WI38 (cell line): Measurements from ENCODE around the gene TTC3.
A peak's percentile ranks its signal among the peaks of the same experiment; 100 is the strongest.

ENCODE experiments used
- H3K4me3 ChIP-seq: 2 replicates; pipeline ENCODE4 v1.5.1; 2011; ENCODE audit warnings: low read depth, mild to moderate bottlenecking, control low read depth, low read length
- TF ChIP-seq, protein P1 (sequence below): IDR thresholded peaks from 2 replicates; pipeline ENCODE4 v1.5.1; 2012; ENCODE audit warnings: low read depth, mild to moderate bottlenecking, control low read depth, low read length

TTC3 gene

DNA sequence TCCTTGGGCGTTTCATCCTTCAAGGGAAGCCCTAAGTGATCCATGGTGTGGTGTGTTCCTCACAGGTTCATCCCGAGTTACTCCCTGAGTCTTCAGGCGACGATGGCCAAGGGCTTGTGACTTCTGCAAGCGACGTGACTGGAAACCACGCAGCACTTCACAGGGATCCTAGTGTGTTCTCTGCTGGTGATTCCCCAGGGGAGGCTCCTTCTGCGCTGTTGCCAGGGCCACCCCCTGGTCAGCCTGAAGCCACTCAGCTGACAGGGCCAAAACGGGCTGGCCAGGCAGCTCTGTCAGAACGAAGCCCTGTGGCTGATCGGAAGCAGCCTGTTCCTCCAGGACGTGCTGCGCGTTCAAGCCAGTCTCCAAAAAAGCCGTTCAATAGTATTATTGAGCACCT lies 122.6 kb downstream of the TTC3 start:
- TF ChIP-seq, protein P1, sequence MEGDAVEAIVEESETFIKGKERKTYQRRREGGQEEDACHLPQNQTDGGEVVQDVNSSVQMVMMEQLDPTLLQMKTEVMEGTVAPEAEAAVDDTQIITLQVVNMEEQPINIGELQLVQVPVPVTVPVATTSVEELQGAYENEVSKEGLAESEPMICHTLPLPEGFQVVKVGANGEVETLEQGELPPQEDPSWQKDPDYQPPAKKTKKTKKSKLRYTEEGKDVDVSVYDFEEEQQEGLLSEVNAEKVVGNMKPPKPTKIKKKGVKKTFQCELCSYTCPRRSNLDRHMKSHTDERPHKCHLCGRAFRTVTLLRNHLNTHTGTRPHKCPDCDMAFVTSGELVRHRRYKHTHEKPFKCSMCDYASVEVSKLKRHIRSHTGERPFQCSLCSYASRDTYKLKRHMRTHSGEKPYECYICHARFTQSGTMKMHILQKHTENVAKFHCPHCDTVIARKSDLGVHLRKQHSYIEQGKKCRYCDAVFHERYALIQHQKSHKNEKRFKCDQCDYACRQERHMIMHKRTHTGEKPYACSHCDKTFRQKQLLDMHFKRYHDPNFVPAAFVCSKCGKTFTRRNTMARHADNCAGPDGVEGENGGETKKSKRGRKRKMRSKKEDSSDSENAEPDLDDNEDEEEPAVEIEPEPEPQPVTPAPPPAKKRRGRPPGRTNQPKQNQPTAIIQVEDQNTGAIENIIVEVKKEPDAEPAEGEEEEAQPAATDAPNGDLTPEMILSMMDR, result no peak
- no peak overlapping the region for H3K4me3 ChIP-seq

DNA sequence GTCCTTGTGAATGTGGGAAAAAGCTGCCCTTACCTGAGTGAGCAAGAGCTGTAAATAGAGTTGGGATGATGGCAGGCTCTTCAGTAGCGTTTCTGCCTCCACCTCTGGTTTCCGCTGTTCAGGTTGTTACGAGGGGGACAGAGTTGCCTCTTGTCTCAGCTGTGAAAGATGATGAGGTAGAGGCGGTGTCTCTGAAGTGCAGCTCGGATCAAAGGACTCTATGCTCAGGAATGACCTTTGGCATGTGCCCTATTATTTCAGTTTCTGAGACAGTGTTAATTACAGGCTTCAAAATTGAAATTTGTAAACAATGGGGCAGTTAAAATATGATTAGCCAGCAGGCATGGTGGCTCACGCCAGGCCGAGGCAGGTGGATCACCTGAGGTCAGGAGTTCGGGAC lies 123.8 kb downstream of the TTC3 start:
- TF ChIP-seq, protein P1, result no peak
- no peak overlapping the region for H3K4me3 ChIP-seq

DNA sequence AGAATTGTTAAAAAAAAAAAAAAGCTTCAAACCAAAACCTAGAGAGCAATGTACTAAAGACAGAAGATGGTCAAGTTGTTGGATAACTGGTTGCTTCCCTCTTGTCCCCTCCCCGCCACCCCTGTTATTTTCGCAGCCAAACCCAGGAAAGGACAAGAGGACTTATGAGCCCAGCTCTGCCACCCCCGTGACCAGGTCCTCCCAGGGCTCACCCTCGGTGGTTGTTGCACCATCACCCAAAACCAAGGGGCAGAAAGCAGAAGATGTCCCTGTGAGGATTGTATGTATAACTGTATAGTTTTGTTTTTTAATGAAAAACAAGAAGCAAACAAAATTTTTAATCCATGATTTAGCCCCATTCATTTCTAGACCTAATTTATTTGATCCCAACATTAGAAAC lies 124.7 kb downstream of the TTC3 start:
- TF ChIP-seq, protein P1, result no peak
- no peak overlapping the region for H3K4me3 ChIP-seq

DNA sequence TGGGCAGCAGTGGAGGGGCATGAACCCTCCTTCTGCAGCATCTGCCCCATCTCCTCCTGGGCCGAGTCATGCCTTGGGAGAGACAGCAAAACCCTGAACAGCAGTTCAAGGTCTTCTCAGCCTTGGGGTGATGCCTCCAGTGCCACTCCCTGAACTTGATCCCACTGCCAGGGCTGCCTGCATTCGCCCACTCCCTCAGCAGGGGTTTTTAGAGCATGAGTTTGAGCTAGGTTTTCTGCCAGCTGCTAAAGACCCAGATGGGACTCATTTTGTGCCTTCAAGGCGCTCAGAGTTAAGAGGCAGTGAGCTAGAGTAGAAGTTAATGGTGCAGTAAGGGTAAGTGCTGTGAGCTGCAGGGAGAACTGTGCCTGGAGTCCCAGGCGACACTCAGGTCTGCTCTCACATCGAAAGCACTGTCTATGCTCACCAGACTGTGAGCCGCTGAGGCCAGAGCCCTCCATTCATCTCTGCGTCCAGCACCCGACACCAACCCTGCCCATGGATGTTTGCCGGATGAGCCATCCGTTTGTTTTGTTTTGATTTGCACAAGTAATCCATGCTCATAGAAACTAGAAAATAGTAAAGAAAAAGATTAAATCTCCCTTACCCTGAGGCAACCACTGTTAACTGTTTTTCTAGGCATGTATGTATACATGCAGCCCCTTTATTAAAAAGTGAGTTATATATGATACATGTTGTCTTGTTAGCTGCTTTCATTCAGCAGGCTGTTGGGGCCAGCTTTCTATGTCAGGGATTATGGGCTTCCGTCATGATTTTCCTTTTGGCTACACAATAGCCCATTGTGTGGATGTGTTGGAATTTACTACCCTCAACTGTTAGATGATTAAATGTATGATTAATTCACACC lies 126.2 kb downstream of the TTC3 start:
- TF ChIP-seq, protein P1, result no peak
- H3K4me3 ChIP-seq, result peak overlapping the region; percentile 8; the same call in 1 of the 2 replicates

DNA sequence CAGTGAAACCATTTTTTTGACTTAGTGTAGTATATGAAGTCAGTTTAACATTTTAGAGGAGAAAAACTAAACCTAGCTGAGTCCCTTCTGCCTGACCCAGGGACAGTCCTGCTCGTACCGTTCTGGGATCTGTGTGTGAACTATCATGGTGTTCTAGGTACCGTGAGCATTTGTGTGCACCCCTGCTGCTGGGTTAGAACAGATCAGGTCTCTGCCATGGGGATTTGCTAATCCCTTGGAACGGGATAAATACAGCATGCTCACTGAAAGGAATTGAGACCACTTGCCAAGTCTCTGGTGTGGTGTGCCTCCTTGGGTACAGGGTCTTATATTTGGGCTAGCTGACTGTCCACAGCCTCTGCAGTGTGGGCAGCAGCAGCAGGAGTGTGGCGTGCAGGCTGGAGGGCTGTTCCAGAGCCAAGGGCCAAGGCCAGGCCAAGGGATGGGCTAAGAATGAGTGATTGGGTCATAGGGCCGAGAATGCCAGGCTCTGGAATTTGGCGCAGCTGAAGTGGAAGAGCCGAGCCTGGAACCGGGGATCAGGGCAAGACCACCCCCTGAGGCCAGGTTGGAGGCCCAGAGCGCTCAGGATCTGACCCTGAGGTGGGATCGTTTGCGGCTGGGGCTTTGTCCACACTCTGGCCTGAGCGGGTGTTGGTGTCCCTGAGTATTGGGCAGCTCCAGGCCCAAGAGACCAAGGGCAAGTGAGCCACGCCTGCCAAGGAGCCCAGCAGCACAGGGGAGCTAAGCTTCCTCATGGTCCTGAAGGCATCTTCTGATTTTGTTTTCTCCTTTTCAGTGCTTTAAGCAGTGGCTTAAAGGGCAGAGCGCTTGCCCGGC lies 127.8 kb downstream of the TTC3 start:
- TF ChIP-seq, protein P1, result no peak
- no peak overlapping the region for H3K4me3 ChIP-seq

DNA sequence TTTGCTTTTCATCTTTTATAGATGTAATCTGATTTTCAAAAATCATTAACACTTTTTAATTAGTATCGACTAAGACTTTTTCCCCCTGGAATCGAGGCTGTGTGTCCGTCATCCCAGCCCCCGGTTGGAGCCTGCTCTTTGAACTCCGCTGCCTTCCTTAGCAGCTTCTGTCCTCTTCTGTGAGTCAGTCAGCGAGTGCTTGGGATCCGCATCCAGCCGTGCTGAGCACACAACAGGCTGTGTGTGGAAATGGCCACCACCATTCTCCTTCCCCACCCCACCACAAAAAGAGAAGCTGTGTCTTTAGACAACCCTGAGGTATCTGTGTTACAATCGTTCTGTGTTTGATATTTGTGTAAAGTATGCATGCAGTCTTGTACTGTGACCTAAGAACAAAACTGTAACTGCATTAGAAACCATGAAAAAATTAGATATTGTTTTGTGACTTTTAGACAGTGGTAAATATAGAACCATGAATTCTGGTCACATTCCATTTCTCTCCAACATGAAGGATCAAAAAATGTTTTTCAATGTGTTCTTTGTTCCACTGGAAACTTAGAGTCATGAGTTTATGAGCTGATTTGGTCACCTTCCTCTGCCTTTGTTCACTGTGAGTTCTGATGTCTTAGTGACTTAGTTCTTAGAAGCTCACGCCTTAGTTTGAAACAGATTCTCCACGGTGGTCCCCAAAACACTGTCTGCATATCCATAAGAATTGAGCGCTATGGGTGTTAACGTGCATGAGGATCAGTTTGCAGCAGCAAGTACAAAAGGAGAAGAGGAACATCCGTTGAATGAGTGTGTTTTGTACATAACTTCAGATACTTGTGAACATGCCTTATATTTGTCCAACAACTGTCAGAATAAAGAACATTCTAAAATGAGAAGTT lies 129.4 kb downstream of the TTC3 start:
- TF ChIP-seq, protein P1, result no peak
- no peak overlapping the region for H3K4me3 ChIP-seq
